ENCODE measurements around the gene ZPBP. TPM values are rescaled to one million over a fixed set of nuclear protein-coding genes. Genes with fewer than 3 reads are reported as not detected.

Gene ZPBP
- total and polyA plus RNA-seq, 3 donors from 2014 or later = 67.0 to 286 (median 92.2) TPM

DNA sequence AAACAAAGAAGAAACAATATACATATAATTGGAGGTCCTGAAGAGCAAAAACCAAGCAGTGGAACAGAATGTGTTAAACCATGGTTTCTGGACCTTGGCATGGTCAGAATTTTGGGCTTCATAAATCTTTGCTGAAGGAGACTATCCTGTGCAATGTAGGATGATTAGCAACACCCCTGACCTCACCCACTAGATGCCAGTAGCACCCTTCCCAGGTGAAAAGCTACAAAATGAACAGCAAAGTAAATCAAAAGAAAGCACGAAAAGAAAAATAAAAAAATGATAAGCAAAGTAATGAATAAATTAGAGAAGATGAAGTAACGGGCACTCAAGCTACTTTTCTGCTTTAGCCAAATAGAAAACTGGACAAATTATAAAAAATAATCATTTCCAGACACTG is 19.2 kb upstream of the ZPBP start:
- WGBS, 2 donors = 90% methylated on average over 2 of the region's 2 CpGs
- no peak for TF ChIP-seq POLR2A (IDR thresholded peaks at IDR 0.05)
- TF ChIP-seq, protein P1, sequence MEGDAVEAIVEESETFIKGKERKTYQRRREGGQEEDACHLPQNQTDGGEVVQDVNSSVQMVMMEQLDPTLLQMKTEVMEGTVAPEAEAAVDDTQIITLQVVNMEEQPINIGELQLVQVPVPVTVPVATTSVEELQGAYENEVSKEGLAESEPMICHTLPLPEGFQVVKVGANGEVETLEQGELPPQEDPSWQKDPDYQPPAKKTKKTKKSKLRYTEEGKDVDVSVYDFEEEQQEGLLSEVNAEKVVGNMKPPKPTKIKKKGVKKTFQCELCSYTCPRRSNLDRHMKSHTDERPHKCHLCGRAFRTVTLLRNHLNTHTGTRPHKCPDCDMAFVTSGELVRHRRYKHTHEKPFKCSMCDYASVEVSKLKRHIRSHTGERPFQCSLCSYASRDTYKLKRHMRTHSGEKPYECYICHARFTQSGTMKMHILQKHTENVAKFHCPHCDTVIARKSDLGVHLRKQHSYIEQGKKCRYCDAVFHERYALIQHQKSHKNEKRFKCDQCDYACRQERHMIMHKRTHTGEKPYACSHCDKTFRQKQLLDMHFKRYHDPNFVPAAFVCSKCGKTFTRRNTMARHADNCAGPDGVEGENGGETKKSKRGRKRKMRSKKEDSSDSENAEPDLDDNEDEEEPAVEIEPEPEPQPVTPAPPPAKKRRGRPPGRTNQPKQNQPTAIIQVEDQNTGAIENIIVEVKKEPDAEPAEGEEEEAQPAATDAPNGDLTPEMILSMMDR (IDR thresholded peaks at IDR 0.05) = no peak

DNA sequence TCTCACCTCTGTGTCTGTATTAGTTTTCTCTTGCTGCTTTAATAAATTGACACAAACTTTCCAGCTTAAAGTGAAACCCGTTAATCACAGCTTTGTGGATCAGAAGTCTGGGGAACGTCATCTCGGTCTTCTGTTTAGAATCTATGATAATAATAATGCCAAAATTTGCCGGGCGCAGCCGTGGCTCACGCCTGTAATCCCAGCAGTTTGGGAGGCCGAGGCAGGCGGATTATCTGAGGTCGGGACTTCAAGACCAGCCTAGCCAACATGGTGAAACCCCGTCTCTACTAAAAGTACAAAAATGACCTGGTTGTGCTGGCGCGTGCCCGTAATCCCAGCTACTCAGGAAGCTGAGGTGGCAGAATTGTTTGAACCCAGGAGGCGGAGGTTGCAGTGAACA is 8.8 kb upstream of the ZPBP start:
- H3K4me1 ChIP-seq = no peaks in the 10 kb centered on the region
- no peaks in the 10 kb centered on the region for H3K27me3 ChIP-seq
- no peaks in the 10 kb centered on the region for H3K9me3 ChIP-seq
- intact Hi-C loops (cut with DNase I; ENCODE audit: low total_unique reads) = no loop called here
- H3K4me3 ChIP-seq = no peak overlapping the region
- no peaks in the 10 kb centered on the region for H3K36me3 ChIP-seq (ENCODE audit: low read depth, missing control alignments)
- WGBS, 2 donors = 91% methylated on average over 15 of the region's 15 CpGs
- TF ChIP-seq POLR2A (IDR thresholded peaks at IDR 0.05) = no peak
- TF ChIP-seq, protein P1 (IDR thresholded peaks at IDR 0.05) = no peak
- no peak overlapping the region for H3K27ac ChIP-seq
- no peak for DNase-seq

More for the DNA sequence above, 19.2 kb upstream of the ZPBP start:
- no peak overlapping the region for H3K4me3 ChIP-seq
- DNase-seq = no peak
- H3K27me3 ChIP-seq = no peaks in the 10 kb centered on the region
- H3K4me1 ChIP-seq = no peaks in the 10 kb centered on the region
- H3K36me3 ChIP-seq (ENCODE audit: low read depth, missing control alignments) = no peaks in the 10 kb centered on the region
- no peak overlapping the region for H3K27ac ChIP-seq
- intact Hi-C loops (cut with DNase I; ENCODE audit: low total_unique reads) = no loop called here
- no peaks in the 10 kb centered on the region for H3K9me3 ChIP-seq

DNA sequence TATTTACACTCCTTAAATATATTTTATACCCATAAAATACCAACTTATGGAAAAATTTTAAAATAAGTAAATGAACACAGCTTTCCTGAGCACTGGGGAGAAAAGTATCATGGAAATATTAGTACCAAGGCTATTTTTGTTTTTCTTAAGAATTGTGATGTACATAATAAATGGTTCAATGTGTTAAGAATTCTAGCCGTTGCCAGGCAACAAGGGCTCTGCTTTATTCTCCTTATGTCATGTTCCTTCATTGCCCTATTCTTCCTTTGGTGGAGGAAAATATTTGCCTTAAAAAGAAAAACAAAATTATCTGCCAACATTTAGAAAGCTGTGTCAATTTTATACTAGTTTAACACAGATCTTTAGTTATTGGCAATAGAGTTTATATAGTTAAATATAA is 2.6 kb upstream of the ZPBP start:
- Histone ChIP-seq H3K27ac (no peak overlapping the region), H3K4me3 (no peak overlapping the region), H3K36me3 (ENCODE audit: low read depth, missing control alignments) (no peaks in the 10 kb centered on the region), H3K27me3 (no peaks in the 10 kb centered on the region), H3K4me1 (no peaks in the 10 kb centered on the region), H3K9me3 (no peaks in the 10 kb centered on the region)
- no peak for DNase-seq
- WGBS, 2 donors = 83 to 96% methylated on average over 1 of the region's 1 CpG
- intact Hi-C loops (cut with DNase I; ENCODE audit: low total_unique reads) = no loop called here
- no peak for TF ChIP-seq POLR2A (IDR thresholded peaks at IDR 0.05)
- TF ChIP-seq, protein P1 (IDR thresholded peaks at IDR 0.05) = no peak

DNA sequence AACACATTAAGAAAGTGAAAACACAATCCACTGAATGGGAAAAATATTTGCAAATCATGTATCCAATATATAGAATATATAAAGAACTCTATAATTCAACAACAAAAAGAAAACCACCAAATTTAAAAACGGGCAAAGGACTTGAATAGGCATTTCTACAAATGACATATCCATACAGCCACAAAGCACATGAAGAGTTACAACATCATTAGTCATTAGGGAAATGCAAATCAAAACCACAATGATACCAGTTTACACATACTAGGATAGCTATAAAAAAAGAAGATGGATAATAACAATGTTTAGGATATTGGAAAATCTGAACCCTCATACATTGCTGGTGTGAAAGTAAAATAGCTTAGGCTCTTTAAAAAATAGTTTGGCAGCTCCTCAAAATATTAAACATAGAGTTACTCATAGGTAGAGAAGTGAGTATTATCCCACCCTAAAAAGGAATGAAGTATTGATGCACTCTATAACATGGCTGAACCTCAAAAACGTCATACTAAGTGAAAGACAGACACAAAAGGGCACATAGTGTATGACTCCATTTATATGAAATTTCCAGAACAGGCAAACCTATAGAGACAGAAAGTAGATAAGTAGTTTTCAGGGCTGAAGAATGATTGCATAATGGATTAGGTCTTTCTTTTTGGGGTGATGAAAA is 4.5 kb downstream of the ZPBP start:
- 0 to 29% methylated on average over 2 of the region's 2 CpGs for WGBS, 2 donors
- TF ChIP-seq, protein P1 (IDR thresholded peaks at IDR 0.05) = no peak
- TF ChIP-seq POLR2A (IDR thresholded peaks at IDR 0.05) = no peak

DNA sequence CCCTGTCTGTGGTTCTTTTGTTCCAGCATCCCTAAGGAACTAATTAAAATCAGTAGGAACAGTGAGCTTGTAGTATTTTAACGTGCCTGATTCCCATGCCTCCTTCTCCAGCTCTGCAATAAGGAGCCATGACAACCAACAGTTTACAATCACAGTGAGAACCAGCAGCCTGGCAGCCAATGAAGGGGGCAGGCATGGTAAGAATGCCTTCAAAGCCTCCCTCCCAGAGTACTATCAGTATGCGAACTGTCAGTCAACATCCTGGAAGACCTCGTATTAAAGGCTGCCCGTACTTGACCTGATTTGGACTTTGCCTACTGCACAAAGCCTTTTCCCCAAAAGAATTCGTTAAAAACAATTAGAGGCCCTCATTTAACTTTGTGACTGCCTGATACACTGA is 7.7 kb downstream of the ZPBP start:
- Histone ChIP-seq H3K4me1 (no peaks in the 10 kb centered on the region), H3K27me3 (no peaks in the 10 kb centered on the region), H3K27ac (no peak overlapping the region), H3K36me3 (ENCODE audit: low read depth, missing control alignments) (no peaks in the 10 kb centered on the region), H3K9me3 (no peaks in the 10 kb centered on the region), H3K4me3 (no peak overlapping the region)
- TF ChIP-seq POLR2A (IDR thresholded peaks at IDR 0.05) = no peak
- no peak for DNase-seq
- intact Hi-C loops (cut with DNase I; ENCODE audit: low total_unique reads) = no loop called here
- 72 to 83% methylated on average over 5 of the region's 5 CpGs for WGBS, 2 donors

More for the DNA sequence above, 4.5 kb downstream of the ZPBP start:
- H3K4me1 ChIP-seq = no peaks in the 10 kb centered on the region
- intact Hi-C loops (cut with DNase I; ENCODE audit: low total_unique reads) = no loop called here
- H3K9me3 ChIP-seq = no peaks in the 10 kb centered on the region
- no peaks in the 10 kb centered on the region for H3K36me3 ChIP-seq (ENCODE audit: low read depth, missing control alignments)
- H3K27me3 ChIP-seq = no peaks in the 10 kb centered on the region
- no peak overlapping the region for H3K4me3 ChIP-seq
- no peak overlapping the region for H3K27ac ChIP-seq
- no peak for DNase-seq

All from testis (tissue), 3 donors.